H1 (cell line): ENCODE data around the gene OGT. TPM values are rescaled to one million over a fixed set of nuclear protein-coding genes. Genes with fewer than 3 reads are reported as not detected.

Experiments
- KDM4A ChIP-seq: IDR thresholded peaks from one replicate; pipeline ENCODE4 v1.7.1; 2012; ENCODE audit warnings: low read depth, mild to moderate bottlenecking, moderate library complexity, low read length, inconsistent platforms; ENCODE audit not compliant: severe bottlenecking
- SIN3A ChIP-seq, 2 experiments: IDR thresholded peaks in 1 of 2; conservative IDR thresholded peaks in 1 of 2; 2 replicates each; pipeline ENCODE4 v1.6.1; 2011 to 2012; ENCODE audit warnings: low read length in 2 of 2, improper control_type of control experiment in 1 of 2, low read depth in 1 of 2, mild to moderate bottlenecking in 1 of 2
- polyA plus RNA-seq, 7 experiments: library from polyadenylated mRNA; depleted of rRNA in 3 of 7; stranded (reverse) in 5 of 7; unstranded in 2 of 7; fragments of >200 nt in 5 of 7; fragments of 200-250 nt in 2 of 7; gene quantifications; 1 replicate in 5 of 7; 2 replicates in 1 of 7; 4 replicates in 1 of 7; pipeline versions ENCODE4 v1.2.1 to v1.2.3, GENCODE V29; 2011 to 2013; ENCODE audit warnings: missing spikeins in 2 of 7, mixed read lengths in 2 of 7
- total RNA-seq: library from RNA; stranded (reverse); fragmentation: NEBNext Ultra II Directional; extraction: Animal tissue kit (Norgen Biotek cat#: 25700); gene quantifications from 2 replicates; pipeline ENCODE4 v1.2.1, GENCODE V29; 2021
- TF ChIP-seq, protein P1 (sequence below): IDR thresholded peaks from 2 replicates; pipeline ENCODE4 v1.6.1; 2011; ENCODE audit warnings: low read depth, mild to moderate bottlenecking, low read length; ENCODE audit not compliant: insufficient read depth

OGT gene
- total and polyA plus RNA-seq, 2 of the 8 experiments (the other 6 are each of a cell fraction or from before 2014, with no cell fraction given): 130 to 169 TPM

DNA sequence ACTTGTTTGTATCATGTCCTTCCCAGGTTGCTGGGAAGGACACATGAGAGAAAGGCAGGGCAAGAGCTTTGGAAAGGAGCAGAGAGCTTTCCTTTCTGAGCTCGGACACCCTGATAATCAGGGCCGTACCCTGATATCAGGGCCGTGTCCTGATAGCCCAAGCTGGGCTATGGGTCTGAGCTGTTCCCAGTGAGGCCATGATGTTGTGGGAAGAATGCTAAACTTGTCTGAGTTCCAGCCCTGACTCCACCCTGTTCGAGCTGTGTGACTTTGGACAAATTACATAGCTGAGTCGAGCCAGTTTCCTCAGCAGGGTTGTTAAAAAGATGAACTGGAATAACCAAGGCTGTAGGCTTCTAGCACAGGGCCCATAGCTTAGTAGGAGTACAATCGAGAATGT lies 88.7 kb downstream of the OGT start (continued):
- no peak for TF ChIP-seq SIN3A (conservative IDR thresholded peaks at IDR 0.05 in 1 of 2, IDR thresholded peaks at IDR 0.05 in 1 of 2; ENCODE audit: low read depth in 1 of 2, low read length in 2 of 2)
- TF ChIP-seq, protein P1, sequence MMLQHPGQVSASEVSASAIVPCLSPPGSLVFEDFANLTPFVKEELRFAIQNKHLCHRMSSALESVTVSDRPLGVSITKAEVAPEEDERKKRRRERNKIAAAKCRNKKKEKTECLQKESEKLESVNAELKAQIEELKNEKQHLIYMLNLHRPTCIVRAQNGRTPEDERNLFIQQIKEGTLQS: no peak
- TF ChIP-seq KDM4A: no peak
- TF ChIP-seq, all 59 proteins: peak for 0
